Smooth muscle cell (in vitro differentiated cells): ENCODE data around the gene RIT2. TPM values are rescaled to one million over a fixed set of nuclear protein-coding genes. Genes with fewer than 3 reads are reported as not detected.
A peak's percentile ranks its signal among the peaks of the same experiment; 100 is the strongest.

Experiments
- DNase-seq: peaks from one replicate; lab custom pipeline; 2025; ENCODE audit not compliant: unreplicated experiment; lab: John Stamatoyannopoulos, UW
- H2AFZ ChIP-seq: fragments of 200-600 bp; sonication (generic); 2 replicates; pipeline ENCODE4 v1.6.0; 2016; ENCODE audit warnings: antibody characterized with exemption, low read depth, mild to moderate bottlenecking
- H3F3A ChIP-seq: fragments of 200-600 bp; sonication (generic); 2 replicates; pipeline ENCODE4 v1.6.0; 2017; ENCODE audit warnings: antibody characterized with exemption, low read depth
- H3K27ac ChIP-seq: fragments of 200-600 bp; sonication (generic); 2 replicates; pipeline ENCODE4 v1.5.1; 2016; ENCODE audit warnings: low read depth, mild to moderate bottlenecking
- H3K27me3 ChIP-seq: fragments of 200-600 bp; sonication (generic); 2 replicates; pipeline ENCODE4 v1.6.1; 2016; ENCODE audit warnings: low read depth, mild to moderate bottlenecking
- H3K36me3 ChIP-seq: fragments of 200-600 bp; sonication (generic); 2 replicates; pipeline ENCODE4 v1.5.1; 2016; ENCODE audit warnings: low read depth
- H3K4me1 ChIP-seq: fragments of 200-600 bp; sonication (generic); 2 replicates; pipeline ENCODE4 v1.5.1; 2016; ENCODE audit warnings: low read depth
- H3K4me2 ChIP-seq: fragments of 200-600 bp; sonication (generic); 2 replicates; pipeline ENCODE4 v1.6.0; 2016; ENCODE audit warnings: mild to moderate bottlenecking
- H3K4me3 ChIP-seq: fragments of 200-600 bp; sonication (generic); 2 replicates; pipeline ENCODE4 v1.5.1; 2016; ENCODE audit warnings: mild to moderate bottlenecking
- H3K79me2 ChIP-seq: fragments of 200-600 bp; sonication (generic); 2 replicates; pipeline ENCODE4 v1.6.0; 2016; ENCODE audit warnings: low read depth, mild to moderate bottlenecking
- H3K9ac ChIP-seq: fragments of 200-600 bp; sonication (generic); 2 replicates; pipeline ENCODE4 v1.6.0; 2016; ENCODE audit warnings: low read depth
- H3K9me3 ChIP-seq: fragments of 200-600 bp; sonication (generic); replicated peaks from 2 replicates; pipeline ENCODE4 v1.5.1; 2016; ENCODE audit warnings: low read depth
- H4K20me1 ChIP-seq: fragments of 200-600 bp; sonication (generic); 2 replicates; pipeline ENCODE4 v1.6.0; 2016; ENCODE audit warnings: low read depth
- WGBS: methylation state at CpG from one replicate; pipeline ENCODE4 v1.1.7; 2016; ENCODE audit warnings: low lambda C conversion rate; 5-methylcytosine and 5-hydroxymethylcytosine counted together
- polyA plus RNA-seq: library from polyadenylated mRNA; unstranded; fragments of >200 nt; fragmentation: Nextera tagmentation; extraction: Ambion mirVana; gene quantifications from 2 replicates; pipeline ENCODE4 v1.2.1, GENCODE V29; 2016
- total RNA-seq: library from RNA; depleted of rRNA; stranded (reverse); fragments of >200 nt; gene quantifications from 2 replicates; pipeline ENCODE4 v1.2.3, GENCODE V29; 2014
- TF ChIP-seq, protein P1 (sequence below): fragments of 200-600 bp; sonication (generic); IDR thresholded peaks from 2 replicates; pipeline ENCODE4 v1.5.1; 2017; ENCODE audit warnings: borderline replicate concordance, mild to moderate bottlenecking, antibody characterized with exemption; ENCODE audit not compliant: insufficient read depth, poor library complexity, severe bottlenecking

RIT2 gene
- total and polyA plus RNA-seq, 2 experiments from 2014 or later = not detected

DNA sequence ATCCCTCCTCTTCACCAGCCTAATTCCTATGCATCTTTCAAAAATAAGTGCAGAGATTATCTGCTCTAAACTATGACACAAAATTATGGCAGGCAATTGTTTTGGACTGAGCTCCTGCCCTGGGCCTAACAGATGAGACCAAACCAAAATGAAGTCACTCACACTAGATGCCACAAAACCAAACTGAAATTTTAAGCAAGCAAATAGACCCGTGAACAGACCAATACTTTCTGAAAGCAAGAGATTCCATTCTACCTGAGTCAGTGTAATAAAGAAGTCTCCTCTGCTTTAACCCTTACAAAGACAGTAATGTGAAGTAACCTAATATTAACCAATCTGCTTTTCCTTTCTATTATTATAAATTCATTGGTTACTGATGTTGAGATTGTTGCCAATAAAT is 84.3 kb downstream of the RIT2 start:
- TF ChIP-seq, protein P1, sequence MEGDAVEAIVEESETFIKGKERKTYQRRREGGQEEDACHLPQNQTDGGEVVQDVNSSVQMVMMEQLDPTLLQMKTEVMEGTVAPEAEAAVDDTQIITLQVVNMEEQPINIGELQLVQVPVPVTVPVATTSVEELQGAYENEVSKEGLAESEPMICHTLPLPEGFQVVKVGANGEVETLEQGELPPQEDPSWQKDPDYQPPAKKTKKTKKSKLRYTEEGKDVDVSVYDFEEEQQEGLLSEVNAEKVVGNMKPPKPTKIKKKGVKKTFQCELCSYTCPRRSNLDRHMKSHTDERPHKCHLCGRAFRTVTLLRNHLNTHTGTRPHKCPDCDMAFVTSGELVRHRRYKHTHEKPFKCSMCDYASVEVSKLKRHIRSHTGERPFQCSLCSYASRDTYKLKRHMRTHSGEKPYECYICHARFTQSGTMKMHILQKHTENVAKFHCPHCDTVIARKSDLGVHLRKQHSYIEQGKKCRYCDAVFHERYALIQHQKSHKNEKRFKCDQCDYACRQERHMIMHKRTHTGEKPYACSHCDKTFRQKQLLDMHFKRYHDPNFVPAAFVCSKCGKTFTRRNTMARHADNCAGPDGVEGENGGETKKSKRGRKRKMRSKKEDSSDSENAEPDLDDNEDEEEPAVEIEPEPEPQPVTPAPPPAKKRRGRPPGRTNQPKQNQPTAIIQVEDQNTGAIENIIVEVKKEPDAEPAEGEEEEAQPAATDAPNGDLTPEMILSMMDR = no peak
- WGBS = 8% methylated on average over 1 of the region's 1 CpG
- Histone ChIP-seq H3K79me2 (no peaks in the 10 kb centered on the region), H3K4me3 (no peak overlapping the region), H3K27me3 (no peaks in the 10 kb centered on the region), H3K9ac (no peak overlapping the region), H3K4me1 (no peaks in the 10 kb centered on the region), H3F3A (no peaks in the 10 kb centered on the region), H3K36me3 (no peaks in the 10 kb centered on the region), H3K27ac (peak overlapping the region; percentile 32), H2AFZ (peak overlapping the region; percentile 11), H3K4me2 (peak overlapping the region; percentile 22), H4K20me1 (no peaks in the 10 kb centered on the region), H3K9me3 (no peaks in the 10 kb centered on the region)
- DNase-seq = no peak

DNA sequence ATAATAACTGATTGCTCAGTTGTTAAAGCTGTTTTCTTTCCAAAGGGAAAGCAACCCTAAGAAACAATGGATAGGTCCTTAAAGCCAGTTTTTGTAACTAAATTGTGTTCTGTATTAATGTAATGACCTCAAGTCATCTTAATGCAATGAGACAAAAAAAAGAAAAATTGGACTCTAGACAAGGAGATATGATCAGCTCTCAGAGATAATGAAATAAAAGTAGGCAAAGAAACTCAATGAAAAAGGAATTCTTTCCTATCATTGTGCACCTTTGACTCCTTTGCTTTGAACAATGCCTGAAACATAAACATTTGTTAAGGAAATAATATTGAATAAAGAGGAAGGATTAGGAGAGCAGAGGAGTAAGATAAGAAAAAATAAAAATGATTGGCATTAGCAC is 86.1 kb downstream of the RIT2 start:
- Histone ChIP-seq H3K9ac (no peak overlapping the region), H3K36me3 (no peaks in the 10 kb centered on the region), H4K20me1 (no peaks in the 10 kb centered on the region), H2AFZ (no peak overlapping the region), H3K27me3 (no peaks in the 10 kb centered on the region), H3K4me3 (no peak overlapping the region), H3K9me3 (no peaks in the 10 kb centered on the region), H3K79me2 (no peaks in the 10 kb centered on the region), H3K4me2 (no peak overlapping the region), H3F3A (no peaks in the 10 kb centered on the region), H3K4me1 (no peaks in the 10 kb centered on the region), H3K27ac (no peak overlapping the region)
- DNase-seq = no peak
- TF ChIP-seq, protein P1 = no peak

DNA sequence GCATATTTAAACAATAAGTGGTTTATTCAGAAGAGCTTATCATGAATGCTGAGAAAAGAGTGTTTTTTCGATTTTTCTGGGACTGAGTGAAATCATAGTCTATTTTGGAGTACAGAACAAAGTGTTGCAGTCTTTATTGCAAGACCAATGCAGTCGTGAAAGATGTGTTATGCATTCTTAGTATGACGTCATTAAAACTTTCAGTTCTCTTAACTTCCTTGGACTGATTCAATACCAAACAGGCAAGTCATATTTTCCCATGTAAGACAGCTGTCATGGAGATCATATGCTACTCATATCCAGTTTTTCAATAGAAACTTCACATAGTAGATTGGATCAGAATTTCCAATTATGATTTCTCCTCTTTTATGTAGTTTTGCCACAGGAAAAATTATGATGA is 92.6 kb downstream of the RIT2 start:
- no peak for DNase-seq
- WGBS = 77% methylated on average over 3 of the region's 3 CpGs
- Histone ChIP-seq H3K9ac (no peak overlapping the region), H3K27ac (no peak overlapping the region), H3K36me3 (no peaks in the 10 kb centered on the region), H3K79me2 (no peaks in the 10 kb centered on the region), H3K4me3 (no peak overlapping the region), H3K4me2 (no peak overlapping the region), H3F3A (no peaks in the 10 kb centered on the region), H3K27me3 (no peaks in the 10 kb centered on the region), H4K20me1 (no peaks in the 10 kb centered on the region), H3K9me3 (no peaks in the 10 kb centered on the region), H3K4me1 (no peaks in the 10 kb centered on the region), H2AFZ (no peak overlapping the region)
- TF ChIP-seq, protein P1 = no peak

DNA sequence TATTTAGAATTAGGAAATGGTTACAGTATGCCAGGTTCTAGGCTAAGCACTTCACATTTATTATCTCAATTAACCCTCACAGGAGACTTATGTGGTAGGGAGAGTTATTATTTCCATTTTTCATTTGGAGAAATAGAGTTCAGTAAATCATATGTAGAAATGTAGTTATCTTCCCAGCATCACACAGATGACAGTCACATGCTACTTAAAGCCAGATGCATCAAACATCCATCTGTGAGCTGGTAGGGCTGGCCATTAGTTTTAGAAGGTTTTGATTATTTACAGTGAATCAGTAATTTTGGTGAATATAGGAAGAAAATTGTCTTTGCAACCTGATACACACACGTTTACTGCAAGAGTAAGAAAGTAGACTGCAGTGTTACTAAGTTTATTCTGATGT is 97.9 kb downstream of the RIT2 start:
- Histone ChIP-seq H3K4me2 (no peak overlapping the region), H3K4me1 (no peaks in the 10 kb centered on the region), H3K36me3 (no peaks in the 10 kb centered on the region), H3K9ac (no peak overlapping the region), H3K27me3 (no peaks in the 10 kb centered on the region), H3K9me3 (no peaks in the 10 kb centered on the region), H3F3A (no peaks in the 10 kb centered on the region), H4K20me1 (no peaks in the 10 kb centered on the region), H3K4me3 (no peak overlapping the region), H3K27ac (no peak overlapping the region), H3K79me2 (no peaks in the 10 kb centered on the region), H2AFZ (no peak overlapping the region)
- WGBS = 86% methylated on average over 1 of the region's 1 CpG
- TF ChIP-seq, protein P1 = no peak
- no peak for DNase-seq
